Tongue (tissue), 2 donors: Measurements from ENCODE around the gene BCL7A. TPM values are rescaled to one million over a fixed set of nuclear protein-coding genes. Genes with fewer than 3 reads are reported as not detected.
"Not testable (repeated sequence)": the region's sequence is repeated elsewhere in the genome, so short reads cannot be mapped to it uniquely, and the experiment has no call there.

Source experiments
- DNase-seq: peaks from one replicate; pipeline ENCODE4 v3.0.0-alpha.2; 2015
- total RNA-seq: library from RNA; depleted of rRNA; stranded (reverse); fragments of >200 nt; gene quantifications from one replicate; pipeline ENCODE4 v1.2.3, GENCODE V29; 2014

The BCL7A gene
- total RNA-seq, 1 donor from 2014 or later = 15.4 TPM

GRCh38 chr12:122028165-122028904 is 6.7 kb downstream of the BCL7A start:
- DNase-seq = peak; percentile 47

GRCh38 chr12:122028905-122029560 is 7.3 kb downstream of the BCL7A start:
- DNase-seq = no peak

- no peak for DNase-seq
These were observed 8.1 kb downstream of the BCL7A start for GRCh38 chr12:122029620-122030423.

GRCh38 chr12:122030424-122031035 is 8.8 kb downstream of the BCL7A start:
- DNase-seq = no peak

GRCh38 chr12:122031342-122032216 is 9.9 kb downstream of the BCL7A start:
- DNase-seq = peak; percentile 32

- no peak for DNase-seq
These were observed 10.9 kb downstream of the BCL7A start for GRCh38 chr12:122032580-122032979.

GRCh38 chr12:122035292-122035691 is 13.6 kb downstream of the BCL7A start:
- DNase-seq = no peak

GRCh38 chr12:122036153-122036552 is 14.5 kb downstream of the BCL7A start:
- DNase-seq = no peak

GRCh38 chr12:122040579-122041386 is 19.1 kb downstream of the BCL7A start:
- DNase-seq = no peak

GRCh38 chr12:122041458-122041857 is 19.8 kb downstream of the BCL7A start:
- DNase-seq = not testable (repeated sequence)

GRCh38 chr12:122042910-122043309 is 21.2 kb downstream of the BCL7A start:
- DNase-seq = no peak

- DNase-seq = no peak
These were observed 21.8 kb downstream of the BCL7A start for GRCh38 chr12:122043476-122043875.

GRCh38 chr12:122045262-122045661 is 23.6 kb downstream of the BCL7A start:
- DNase-seq = no peak

- no peak for DNase-seq
These were observed 24.5 kb downstream of the BCL7A start for GRCh38 chr12:122046145-122046544.

- DNase-seq = no peak
These were observed 26.5 kb downstream of the BCL7A start for GRCh38 chr12:122048151-122048550.

GRCh38 chr12:122049827-122050226 is 28.1 kb downstream of the BCL7A start:
- no peak for DNase-seq

- no peak for DNase-seq
These were observed 29.0 kb downstream of the BCL7A start for GRCh38 chr12:122050706-122051105.

GRCh38 chr12:122051231-122051876 is 29.7 kb downstream of the BCL7A start:
- DNase-seq = no peak

- no peak for DNase-seq
These were observed 30.6 kb downstream of the BCL7A start for GRCh38 chr12:122052285-122052684.
